H9 (cell line): ENCODE data around the gene DCC. TPM values are rescaled to one million over a fixed set of nuclear protein-coding genes. Genes with fewer than 3 reads are reported as not detected.

ENCODE experiments used
- DNase-seq: peaks from one replicate; pipeline ENCODE4 v3.0.0-alpha.2; 2017
- H2AFZ ChIP-seq: one replicate; pipeline ENCODE4 v1.6.1; 2013; ENCODE audit warnings: mild to moderate bottlenecking, low read length, control low read depth, moderate library complexity
- H2AK5ac ChIP-seq: 2 replicates; pipeline ENCODE4 v1.6.1; 2013; ENCODE audit warnings: low read length, control low read depth, mixed read lengths; ENCODE audit not compliant: insufficient read length
- H2BK120ac ChIP-seq: one replicate; pipeline ENCODE4 v1.6.1; 2013; ENCODE audit warnings: low read depth, mild to moderate bottlenecking, low read length, control low read depth, inconsistent platforms; ENCODE audit not compliant: poor library complexity, severe bottlenecking
- H2BK12ac ChIP-seq: 2 replicates; pipeline ENCODE4 v1.6.1; 2013; ENCODE audit warnings: low read length, control low read depth, mixed read lengths, low read depth; ENCODE audit not compliant: insufficient read length
- H2BK15ac ChIP-seq: 2 replicates; pipeline ENCODE4 v1.6.1; 2013; ENCODE audit warnings: low read depth, low read length, control low read depth
- H2BK20ac ChIP-seq: one replicate; pipeline ENCODE4 v1.6.1; 2013; ENCODE audit warnings: low read depth, mild to moderate bottlenecking, low read length, control low read depth, inconsistent platforms; ENCODE audit not compliant: poor library complexity, severe bottlenecking
- H2BK5ac ChIP-seq: 2 replicates; pipeline ENCODE4 v1.6.1; 2013; ENCODE audit warnings: low read length, control low read depth, mixed read lengths; ENCODE audit not compliant: insufficient read length
- H3K14ac ChIP-seq: 2 replicates; pipeline ENCODE4 v1.6.1; 2013; ENCODE audit warnings: low read length, control low read depth; ENCODE audit not compliant: insufficient read depth
- H3K18ac ChIP-seq: 2 replicates; pipeline ENCODE4 v1.6.1; 2013; ENCODE audit warnings: low read depth, mild to moderate bottlenecking, mixed read lengths, low read length, control low read depth; ENCODE audit not compliant: insufficient read length
- H3K23ac ChIP-seq: 2 replicates; pipeline ENCODE4 v1.6.1; 2013; ENCODE audit warnings: low read length, control low read depth, mixed read lengths, low read depth; ENCODE audit not compliant: insufficient read length
- H3K23me2 ChIP-seq: 2 replicates; pipeline ENCODE4 v1.6.1; 2013; ENCODE audit warnings: low read depth, mild to moderate bottlenecking, mixed read lengths, low read length, control low read depth; ENCODE audit not compliant: insufficient read length, poor library complexity, severe bottlenecking
- H3K27ac ChIP-seq: 2 replicates; pipeline ENCODE4 v1.5.1; 2013; ENCODE audit warnings: low read length, control low read depth, mixed read lengths, low read depth; ENCODE audit not compliant: insufficient read length
- H3K27me3 ChIP-seq: 2 replicates; pipeline ENCODE4 v1.6.1; 2013; ENCODE audit warnings: low read length, control low read depth, inconsistent platforms; ENCODE audit not compliant: insufficient read depth
- H3K4ac ChIP-seq: 2 replicates; pipeline ENCODE4 v1.6.1; 2013; ENCODE audit warnings: low read depth, mild to moderate bottlenecking, control low read depth, inconsistent platforms, low read length, moderate library complexity
- H3K4me1 ChIP-seq: 2 replicates; pipeline ENCODE4 v1.6.1; 2013; ENCODE audit warnings: low read length, control low read depth, inconsistent platforms; ENCODE audit not compliant: insufficient read depth
- H3K4me2 ChIP-seq: 2 replicates; pipeline ENCODE4 v1.6.1; 2013; ENCODE audit warnings: low read length, control low read depth, mixed read lengths; ENCODE audit not compliant: insufficient read length, insufficient read depth
- H3K56ac ChIP-seq: 2 replicates; pipeline ENCODE4 v1.6.1; 2013; ENCODE audit warnings: low read depth, mild to moderate bottlenecking, mixed read lengths, low read length, control low read depth; ENCODE audit not compliant: insufficient read length
- H3K79me1 ChIP-seq: 2 replicates; pipeline ENCODE4 v1.6.1; 2013; ENCODE audit warnings: low read depth, mild to moderate bottlenecking, moderate library complexity, low read length, control low read depth, inconsistent platforms; ENCODE audit not compliant: insufficient read depth, poor library complexity, severe bottlenecking
- H3K79me2 ChIP-seq: 2 replicates; pipeline ENCODE4 v1.6.1; 2013; ENCODE audit warnings: low read length, control low read depth, inconsistent platforms; ENCODE audit not compliant: insufficient read depth
- H3K9ac ChIP-seq: 2 replicates; pipeline ENCODE4 v1.6.1; 2013; ENCODE audit warnings: low read length, control low read depth, mixed read lengths; ENCODE audit not compliant: insufficient read length; ENCODE audit errors: extremely low read depth
- H3K9me3 ChIP-seq: one replicate; pipeline ENCODE4 v1.6.1; 2013; ENCODE audit warnings: low read depth, low read length, inconsistent platforms; ENCODE audit not compliant: control insufficient read depth
- H3T11ph ChIP-seq: one replicate; pipeline ENCODE4 v1.6.1; 2013; ENCODE audit warnings: mild to moderate bottlenecking, low read length, control low read depth, inconsistent platforms
- H4K20me1 ChIP-seq: one replicate; pipeline ENCODE4 v1.6.1; 2013; ENCODE audit not compliant: control insufficient read depth, insufficient read length, insufficient read depth
- H4K5ac ChIP-seq: 2 replicates; pipeline ENCODE4 v1.6.1; 2013; ENCODE audit warnings: low read depth, mild to moderate bottlenecking, mixed read lengths, low read length, control low read depth; ENCODE audit not compliant: insufficient read length
- H4K8ac ChIP-seq: replicated peaks from 2 replicates; pipeline ENCODE4 v1.6.1; 2013; ENCODE audit warnings: low read length, control low read depth, mixed read lengths, low read depth; ENCODE audit not compliant: insufficient read length
- H4K91ac ChIP-seq: 2 replicates; pipeline ENCODE4 v1.6.1; 2013; ENCODE audit warnings: low read depth, mild to moderate bottlenecking, moderate library complexity, mixed read lengths, low read length, control low read depth; ENCODE audit not compliant: insufficient read length
- H3K27ac Mint-ChIP-seq, 3 experiments: 2 replicates in 2 of 3; 3 replicates in 1 of 3; pipeline ENCODE4 v1.8.0; 2020 to 2021; ENCODE audit warnings: mixed read lengths in 3 of 3, mild to moderate bottlenecking in 1 of 3, moderate library complexity in 1 of 3
- H3K27me3 Mint-ChIP-seq: 2 replicates; pipeline ENCODE4 v1.8.0; 2021; ENCODE audit warnings: low read depth, mild to moderate bottlenecking, moderate library complexity, mixed read lengths
- H3K36me3 Mint-ChIP-seq, 3 experiments: 2 replicates in 2 of 3; 3 replicates in 1 of 3; pipeline ENCODE4 v1.8.0; 2020 to 2021; ENCODE audit warnings: low read depth in 3 of 3, mixed read lengths in 3 of 3; ENCODE audit not compliant: insufficient read depth in 1 of 3
- H3K4me1 Mint-ChIP-seq, 2 experiments: 2 replicates each; pipeline ENCODE4 v1.8.0; 2020; ENCODE audit warnings: mixed read lengths in 2 of 2
- H3K4me3 Mint-ChIP-seq, 2 experiments: 2 replicates in 1 of 2; 3 replicates in 1 of 2; pipeline ENCODE4 v1.8.0; 2020 to 2021; ENCODE audit warnings: mild to moderate bottlenecking in 2 of 2, mixed read lengths in 2 of 2, moderate library complexity in 1 of 2
- H3K9me3 Mint-ChIP-seq, 2 experiments: 2 replicates in 1 of 2; 3 replicates in 1 of 2; pipeline ENCODE4 v1.8.0; 2020; ENCODE audit warnings: mild to moderate bottlenecking in 2 of 2, mixed read lengths in 2 of 2, moderate library complexity in 1 of 2
- CTCF ChIP-seq: fragments of 200-600 bp; sonication (generic); conservative IDR thresholded peaks from 3 replicates; pipeline ENCODE4 v1.8.0; 2021; ENCODE audit warnings: antibody characterized with exemption, mild to moderate bottlenecking
- WGBS: extraction: QIAGEN DNeasy Blood & Tissue Kit; methylation state at CpG from one replicate; pipeline ENCODE4 v1.1.7; 2013; ENCODE audit warnings: missing lambda C conversion rate, low lambda C conversion rate, mixed read lengths; ENCODE audit not compliant: insufficient read length; ENCODE audit errors: extremely low coverage; 5-methylcytosine and 5-hydroxymethylcytosine counted together
- total RNA-seq: library from RNA; stranded (reverse); gene quantifications from 2 replicates; pipeline ENCODE4 v1.2.1, GENCODE V29; 2021

Gene DCC
- total RNA-seq, 1 experiment from 2014 or later: 0.35 TPM

- H3K4me1 Mint-ChIP-seq: 0 out of 4 replicates have a peak, but pooled peaks cover 0 to 3% of the 10 kb centered on the region in 2 experiments
- H3K23me2 ChIP-seq: no peaks in the 10 kb centered on the region
- no peak overlapping the region for H3K14ac ChIP-seq
- H3K36me3 Mint-ChIP-seq: peaks cover 0 to 10% (median 8%) of the 10 kb centered on the region in 3 experiments; a peak in 5 of 7 replicates
- H4K20me1 ChIP-seq: no peaks in the 10 kb centered on the region
- no peaks in the 10 kb centered on the region for H3K79me1 ChIP-seq
- H3K4me1 ChIP-seq: no peaks in the 10 kb centered on the region
- H3K18ac ChIP-seq: no peak overlapping the region
- no peak overlapping the region for H3K27ac ChIP-seq
- H2BK20ac ChIP-seq: no peak overlapping the region
- no peak for TF ChIP-seq CTCF
- H3K4me3 Mint-ChIP-seq: no peak overlapping the region
- no peaks in the 10 kb centered on the region; the same call in 1 of the 2 replicates for H3K27me3 Mint-ChIP-seq
- no peak overlapping the region for H3K9ac ChIP-seq
- no peaks in the 10 kb centered on the region for H3K27me3 ChIP-seq
- H3K4me2 ChIP-seq: no peak overlapping the region
- no peak overlapping the region for H2AFZ ChIP-seq
- DNase-seq: no peak
- no peak overlapping the region for H2BK12ac ChIP-seq
- no peak overlapping the region for H3T11ph ChIP-seq
- H2AK5ac ChIP-seq: no peak overlapping the region
- H3K9me3 ChIP-seq: no peaks in the 10 kb centered on the region
- no peak overlapping the region for H3K23ac ChIP-seq
- WGBS: no CpG with 5 or more reads among the region's 5 CpGs
- no peaks in the 10 kb centered on the region for H3K79me2 ChIP-seq
- H3K56ac ChIP-seq: no peak overlapping the region
- H4K8ac ChIP-seq: no peak overlapping the region
- H2BK120ac ChIP-seq: no peak overlapping the region
- H2BK5ac ChIP-seq: no peak overlapping the region
- H3K9me3 Mint-ChIP-seq: peaks cover 9 to 15% of the 10 kb centered on the region in 2 experiments; a peak in 4 of 5 replicates
- no peak overlapping the region for H3K4ac ChIP-seq
- H4K91ac ChIP-seq: no peak overlapping the region
- no peak overlapping the region for H4K5ac ChIP-seq
- H3K27ac Mint-ChIP-seq: no peak overlapping the region
- no peak overlapping the region for H2BK15ac ChIP-seq
Observed at GRCh38 chr18:53101536-53102105, 761.6 kb downstream of the DCC start.
